ENCODE measurements around the gene ABCD1. TPM values are rescaled to one million over a fixed set of nuclear protein-coding genes. Genes with fewer than 3 reads are reported as not detected.

The ABCD1 gene
- total and polyA plus RNA-seq, 2 experiments from 2014 or later, result 10.5 to 14.2 TPM

- Histone ChIP-seq H3K4me3 (no peak overlapping the region), H3K4me1 (ENCODE audit: insufficient read depth) (no peaks in the 10 kb centered on the region)
Observed at GRCh38 chrX:153734871-153735270, 10.2 kb downstream of the ABCD1 start.

DNA sequence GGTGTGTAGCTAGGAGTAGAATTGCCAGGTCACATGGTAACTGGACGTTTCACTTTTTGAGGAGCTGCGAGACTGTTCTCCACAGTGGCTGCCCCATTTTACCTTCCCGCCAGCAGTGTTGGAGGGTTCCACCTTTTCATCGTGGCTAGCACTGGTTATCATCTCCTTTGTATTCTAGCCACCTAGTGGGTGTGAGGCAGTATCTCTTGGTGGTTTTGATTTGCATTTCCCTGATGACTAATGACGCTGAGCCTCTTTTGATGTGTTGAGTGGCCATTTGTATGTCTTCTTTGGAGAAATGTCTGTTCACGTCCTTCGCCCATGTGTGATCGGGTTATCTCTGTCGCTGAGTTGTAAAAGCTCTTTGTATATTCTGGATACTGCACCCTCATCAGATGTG is 10.6 kb downstream of the ABCD1 start:
- H3K9me2 ChIP-seq (replicated peaks; ENCODE audit: insufficient read depth), result no peaks in the 10 kb centered on the region
- no peaks in the 10 kb centered on the region for H3K36me3 ChIP-seq (replicated peaks; ENCODE audit: insufficient read depth, low read depth)
- TF ChIP-seq EZH2phosphoT487 (IDR thresholded peaks at IDR 0.05; ENCODE audit: low read depth, severe bottlenecking, unreplicated experiment), result no peak
- TF ChIP-seq EZH2 (IDR thresholded peaks at IDR 0.05; ENCODE audit: borderline replicate concordance), result no peak
- TF ChIP-seq, protein P1, sequence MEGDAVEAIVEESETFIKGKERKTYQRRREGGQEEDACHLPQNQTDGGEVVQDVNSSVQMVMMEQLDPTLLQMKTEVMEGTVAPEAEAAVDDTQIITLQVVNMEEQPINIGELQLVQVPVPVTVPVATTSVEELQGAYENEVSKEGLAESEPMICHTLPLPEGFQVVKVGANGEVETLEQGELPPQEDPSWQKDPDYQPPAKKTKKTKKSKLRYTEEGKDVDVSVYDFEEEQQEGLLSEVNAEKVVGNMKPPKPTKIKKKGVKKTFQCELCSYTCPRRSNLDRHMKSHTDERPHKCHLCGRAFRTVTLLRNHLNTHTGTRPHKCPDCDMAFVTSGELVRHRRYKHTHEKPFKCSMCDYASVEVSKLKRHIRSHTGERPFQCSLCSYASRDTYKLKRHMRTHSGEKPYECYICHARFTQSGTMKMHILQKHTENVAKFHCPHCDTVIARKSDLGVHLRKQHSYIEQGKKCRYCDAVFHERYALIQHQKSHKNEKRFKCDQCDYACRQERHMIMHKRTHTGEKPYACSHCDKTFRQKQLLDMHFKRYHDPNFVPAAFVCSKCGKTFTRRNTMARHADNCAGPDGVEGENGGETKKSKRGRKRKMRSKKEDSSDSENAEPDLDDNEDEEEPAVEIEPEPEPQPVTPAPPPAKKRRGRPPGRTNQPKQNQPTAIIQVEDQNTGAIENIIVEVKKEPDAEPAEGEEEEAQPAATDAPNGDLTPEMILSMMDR (IDR thresholded peaks at IDR 0.05; ENCODE audit: poor library complexity), result no peak
- H3K79me2 ChIP-seq, result no peaks in the 10 kb centered on the region
- no peak overlapping the region for H3K27ac ChIP-seq
- no peak for DNase-seq (ENCODE audit: low spot score)
- no peak overlapping the region for H2AFZ ChIP-seq
- WGBS (ENCODE audit: low lambda C conversion rate, missing lambda C conversion rate), result 81% methylated on average over 9 of the region's 9 CpGs
- no peak overlapping the region for H3K4me2 ChIP-seq
- H4K20me1 ChIP-seq (ENCODE audit: insufficient read depth, poor library complexity, severe bottlenecking), result no peaks in the 10 kb centered on the region
- H3K4me1 ChIP-seq (ENCODE audit: insufficient read depth), result no peaks in the 10 kb centered on the region
- H3K9me3 ChIP-seq (ENCODE audit: low read depth), result no peaks in the 10 kb centered on the region
- no peaks in the 10 kb centered on the region for H3K27me3 ChIP-seq
- H3K4me3 ChIP-seq, result no peak overlapping the region

More at GRCh38 chrX:153734871-153735270, 10.2 kb downstream of the ABCD1 start:
- TF ChIP-seq EZH2 (IDR thresholded peaks at IDR 0.05; ENCODE audit: borderline replicate concordance) (no peak), EZH2phosphoT487 (IDR thresholded peaks at IDR 0.05; ENCODE audit: low read depth, severe bottlenecking, unreplicated experiment) (no peak)
- TF ChIP-seq, protein P1 (IDR thresholded peaks at IDR 0.05; ENCODE audit: poor library complexity), result no peak
- H2AFZ ChIP-seq, result no peak overlapping the region
- no peaks in the 10 kb centered on the region for H3K9me2 ChIP-seq (replicated peaks; ENCODE audit: insufficient read depth)
- no peak for DNase-seq (ENCODE audit: low spot score)
- H3K9me3 ChIP-seq (ENCODE audit: low read depth), result no peaks in the 10 kb centered on the region
- H3K36me3 ChIP-seq (replicated peaks; ENCODE audit: insufficient read depth, low read depth), result no peaks in the 10 kb centered on the region
- 78% methylated on average over 2 of the region's 2 CpGs for WGBS (ENCODE audit: low lambda C conversion rate, missing lambda C conversion rate)
- H3K27me3 ChIP-seq, result no peaks in the 10 kb centered on the region
- no peaks in the 10 kb centered on the region for H3K79me2 ChIP-seq
- no peaks in the 10 kb centered on the region for H4K20me1 ChIP-seq (ENCODE audit: insufficient read depth, poor library complexity, severe bottlenecking)
- no peak overlapping the region for H3K4me2 ChIP-seq
- H3K27ac ChIP-seq, result no peak overlapping the region

DNA sequence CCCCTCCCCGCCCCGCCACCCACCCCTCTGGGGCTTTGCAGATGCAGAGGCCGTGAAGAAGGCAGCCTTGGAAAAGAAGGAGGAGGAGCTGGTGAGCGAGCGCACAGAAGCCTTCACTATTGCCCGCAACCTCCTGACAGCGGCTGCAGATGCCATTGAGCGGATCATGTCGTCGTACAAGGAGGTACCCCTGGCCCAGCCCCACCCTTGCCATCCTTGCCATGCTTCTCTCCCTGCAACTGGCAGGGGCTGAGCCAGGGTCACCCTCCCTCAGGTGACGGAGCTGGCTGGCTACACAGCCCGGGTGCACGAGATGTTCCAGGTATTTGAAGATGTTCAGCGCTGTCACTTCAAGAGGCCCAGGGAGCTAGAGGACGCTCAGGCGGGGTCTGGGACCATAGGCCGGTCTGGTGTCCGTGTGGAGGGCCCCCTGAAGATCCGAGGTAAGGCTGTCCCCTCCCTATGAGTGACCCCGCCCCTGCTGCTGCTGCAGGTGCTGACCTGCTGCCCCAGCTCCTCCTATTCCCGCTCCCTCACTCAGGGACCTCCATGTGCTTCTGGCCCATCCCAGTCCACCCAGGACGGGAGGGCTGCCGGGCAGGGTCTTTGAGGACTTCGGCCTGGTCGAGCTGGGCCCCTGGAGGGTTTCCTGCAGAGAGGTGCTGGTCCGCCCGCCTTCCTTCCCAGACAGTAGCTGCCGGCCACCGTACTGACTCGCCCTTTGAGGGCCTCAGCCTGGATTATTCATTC is 11.6 kb downstream of the ABCD1 start:
- Histone ChIP-seq H3K4me3 (no peak overlapping the region), H3K27me3 (no peaks in the 10 kb centered on the region), H3K79me2 (no peaks in the 10 kb centered on the region), H3K4me1 (ENCODE audit: insufficient read depth) (no peaks in the 10 kb centered on the region), H3K9me2 (replicated peaks; ENCODE audit: insufficient read depth) (no peaks in the 10 kb centered on the region), H3K4me2 (no peak overlapping the region), H2AFZ (no peak overlapping the region), H3K27ac (no peak overlapping the region), H4K20me1 (ENCODE audit: insufficient read depth, poor library complexity, severe bottlenecking) (no peaks in the 10 kb centered on the region), H3K9me3 (ENCODE audit: low read depth) (no peaks in the 10 kb centered on the region), H3K36me3 (replicated peaks; ENCODE audit: insufficient read depth, low read depth) (no peaks in the 10 kb centered on the region)
- TF ChIP-seq, protein P1 (IDR thresholded peaks at IDR 0.05; ENCODE audit: poor library complexity), result no peak
- TF ChIP-seq EZH2 (IDR thresholded peaks at IDR 0.05; ENCODE audit: borderline replicate concordance) (no peak), EZH2phosphoT487 (IDR thresholded peaks at IDR 0.05; ENCODE audit: low read depth, severe bottlenecking, unreplicated experiment) (no peak)
- WGBS (ENCODE audit: low lambda C conversion rate, missing lambda C conversion rate), result 88% methylated on average over 29 of the region's 30 CpGs
- no peak for DNase-seq (ENCODE audit: low spot score)

All from hepatocyte (in vitro differentiated cells).